ENCODE results near the gene TMED10.

GRCh38 chr14:75126679-75127473 lies 49.5 kb downstream of the TMED10 start, which contains the start of gene NEK9:
- TF ChIP-seq CTCF (IDR thresholded peaks at IDR 0.05) (peak in 1 of 6 experiments; percentile 17), POLR2A (IDR thresholded peaks at IDR 0.05) (peak in 1 of 2 donors; percentile 80)
